ENCODE measurements around the gene GALNT14.

GALNT14 gene

DNA sequence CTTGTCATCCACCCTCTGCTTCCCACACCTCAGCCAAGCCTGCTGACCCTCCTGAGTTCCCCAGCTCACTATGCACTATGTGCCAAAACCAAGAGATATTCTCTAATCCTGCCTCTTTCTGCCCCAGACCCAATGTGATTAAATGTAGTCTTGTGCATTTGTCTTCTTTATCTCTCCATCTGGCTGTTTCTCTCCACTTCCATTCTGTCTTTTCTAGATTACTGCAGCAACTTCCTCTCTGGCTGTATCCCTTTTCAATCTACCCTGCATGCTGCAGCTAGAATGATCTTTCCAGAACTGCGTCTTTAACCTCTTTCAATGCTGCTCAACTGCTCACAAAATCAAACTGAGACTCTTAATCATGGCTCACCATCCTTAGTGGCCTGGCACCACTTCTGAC, 164.1 kb downstream of the GALNT14 start:
- DNase-seq (ENCODE audit: low spot score): no peak

DNA sequence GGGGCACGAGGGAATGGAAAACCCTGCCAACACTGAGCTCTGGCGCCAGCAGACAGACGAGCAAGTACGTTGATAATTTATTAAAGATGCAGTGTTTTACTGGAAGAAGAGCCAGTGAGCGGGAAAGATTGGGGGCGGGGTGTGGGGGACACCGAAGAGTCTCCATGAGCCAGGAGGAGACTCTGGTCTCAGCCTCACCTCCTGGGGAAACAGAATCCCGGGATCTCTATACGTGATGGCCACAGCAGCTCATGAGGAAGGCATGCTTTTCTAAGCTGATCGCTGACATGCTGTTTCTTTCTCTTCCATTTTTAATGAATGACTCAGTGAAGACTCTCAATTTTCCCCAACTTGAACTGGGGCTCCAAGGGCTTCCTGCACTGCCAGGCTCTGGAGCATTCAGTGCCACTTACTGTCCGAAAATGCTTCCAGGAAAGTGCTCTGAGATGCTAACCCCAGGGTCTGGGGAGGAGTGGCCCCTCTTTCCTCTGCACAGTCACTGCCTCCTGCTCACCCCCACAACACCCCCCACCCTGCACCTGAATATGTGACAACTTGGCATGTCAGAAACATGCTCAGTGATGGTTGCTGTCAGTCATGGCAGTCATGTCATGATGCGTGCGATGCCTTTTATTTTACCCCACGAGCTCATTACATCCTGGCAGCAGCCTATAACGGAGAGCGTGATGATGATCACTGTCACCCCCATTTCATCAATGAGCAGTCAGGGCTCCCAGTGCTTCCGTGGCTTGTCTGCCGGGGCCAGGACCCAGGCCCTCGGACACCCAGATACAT, 166.8 kb downstream of the GALNT14 start:
- no peak for DNase-seq (ENCODE audit: low spot score)

DNA sequence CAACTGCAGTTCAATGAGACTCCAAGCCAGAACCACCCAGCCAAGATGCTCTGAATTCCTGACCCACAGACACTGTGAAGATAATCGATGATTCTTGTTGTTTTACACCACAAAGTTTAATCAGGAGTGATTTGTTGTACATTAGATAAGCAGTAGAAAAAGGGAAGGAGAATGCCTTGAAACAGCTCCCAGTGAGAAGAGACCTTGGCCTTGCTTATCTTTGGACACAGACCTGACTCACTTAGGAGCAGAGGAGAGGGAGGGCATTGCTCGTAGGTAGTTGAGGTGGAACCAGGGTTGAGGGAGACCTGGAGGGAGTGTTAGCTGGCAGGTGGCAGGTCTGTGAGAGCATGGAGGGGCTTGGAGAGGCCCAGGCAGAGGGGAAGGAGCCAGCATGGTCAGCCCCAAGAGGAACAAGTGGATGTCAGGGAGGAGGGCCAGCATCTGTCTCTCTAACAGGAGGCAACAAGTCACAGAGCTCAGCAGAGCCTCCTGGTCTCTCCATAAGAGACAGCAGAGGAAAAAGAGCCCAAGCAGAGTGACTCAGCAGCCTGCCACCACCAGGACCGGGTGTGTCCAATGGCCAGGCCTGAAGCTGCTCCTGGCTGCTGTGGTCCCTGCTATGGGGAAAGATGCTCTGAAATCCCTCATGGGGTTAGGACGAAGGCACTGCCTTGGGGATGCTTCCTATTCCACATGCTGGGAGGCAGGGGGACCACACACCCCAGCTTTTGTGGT, 169.4 kb downstream of the GALNT14 start:
- DNase-seq (ENCODE audit: low spot score): no peak

DNA sequence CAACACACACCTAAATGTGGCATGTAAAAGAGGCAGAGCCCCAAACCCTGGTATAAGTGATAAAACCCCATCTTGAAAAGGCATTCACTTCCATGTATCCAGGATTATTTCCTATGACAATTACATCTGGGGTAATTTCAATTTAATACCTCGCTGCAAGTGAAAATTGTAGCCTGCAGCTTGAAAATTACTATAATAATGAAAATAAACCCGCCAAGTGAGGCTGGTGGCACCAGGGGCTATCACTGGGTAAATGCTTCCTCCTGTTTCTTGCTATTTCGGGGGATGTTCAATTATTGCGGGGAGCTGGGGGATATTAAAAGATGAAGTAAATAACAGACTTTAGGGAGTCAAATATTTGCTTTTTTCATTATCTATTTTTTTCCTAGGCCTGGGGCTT, 171.5 kb downstream of the GALNT14 start:
- no peak for DNase-seq (ENCODE audit: low spot score)

DNA sequence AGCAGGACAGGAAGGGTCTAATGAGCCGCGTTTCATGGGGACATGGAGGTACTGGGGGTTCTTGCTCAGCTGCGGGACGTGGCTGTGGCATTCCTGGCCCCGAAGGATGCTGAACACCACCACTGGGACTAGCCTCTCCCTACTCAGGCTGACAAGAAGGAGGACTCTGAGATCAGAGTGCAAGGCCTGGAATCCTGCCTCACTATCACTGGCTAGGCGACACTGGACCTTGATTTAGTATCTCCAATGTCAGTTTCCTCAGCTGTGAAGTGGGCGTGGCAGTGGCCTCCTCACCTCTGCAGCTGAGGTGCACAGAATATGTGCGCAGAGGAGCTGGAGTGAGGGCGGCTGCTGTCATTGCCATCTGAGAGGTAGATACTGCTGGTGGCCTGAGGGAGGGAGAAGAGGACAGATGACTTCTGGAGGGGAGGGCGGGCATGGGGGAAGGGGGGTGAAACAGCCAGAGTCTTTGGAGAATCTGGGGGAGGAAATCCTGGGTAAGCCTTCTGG, 173.2 kb downstream of the GALNT14 start:
- DNase-seq (ENCODE audit: low spot score): no peak

DNA sequence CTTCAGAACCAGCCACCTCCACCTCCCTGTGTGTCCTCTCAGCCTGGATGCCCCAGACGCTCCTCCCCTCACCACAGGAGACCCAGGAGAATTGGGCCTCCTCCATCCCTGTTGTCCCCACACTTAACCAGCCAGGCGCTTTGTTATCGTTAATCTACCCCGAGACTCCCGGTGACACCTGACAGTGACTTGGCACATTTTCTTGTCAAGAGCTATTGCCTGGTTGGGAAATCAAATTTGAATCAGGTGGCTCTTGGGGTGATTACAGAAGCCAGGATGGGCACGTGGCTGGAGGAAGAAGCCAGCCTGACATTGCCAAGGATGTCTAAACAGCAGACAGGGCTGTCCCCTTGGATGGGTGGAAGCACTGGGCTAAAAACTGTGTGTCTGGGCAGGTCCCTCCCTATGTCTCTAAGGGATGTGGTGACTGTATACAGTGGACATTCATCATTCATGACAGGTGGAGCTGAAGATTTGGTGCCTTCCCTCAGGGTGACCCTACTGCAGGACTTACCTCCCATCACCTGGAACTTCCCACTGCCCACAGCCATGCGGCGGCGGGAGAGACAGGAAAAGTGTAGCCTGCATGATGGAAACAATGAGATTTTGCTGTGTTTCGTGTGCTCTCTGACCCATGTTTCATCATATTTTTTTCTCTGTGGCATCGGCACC, 173.8 kb downstream of the GALNT14 start:
- DNase-seq (ENCODE audit: low spot score): no peak

DNA sequence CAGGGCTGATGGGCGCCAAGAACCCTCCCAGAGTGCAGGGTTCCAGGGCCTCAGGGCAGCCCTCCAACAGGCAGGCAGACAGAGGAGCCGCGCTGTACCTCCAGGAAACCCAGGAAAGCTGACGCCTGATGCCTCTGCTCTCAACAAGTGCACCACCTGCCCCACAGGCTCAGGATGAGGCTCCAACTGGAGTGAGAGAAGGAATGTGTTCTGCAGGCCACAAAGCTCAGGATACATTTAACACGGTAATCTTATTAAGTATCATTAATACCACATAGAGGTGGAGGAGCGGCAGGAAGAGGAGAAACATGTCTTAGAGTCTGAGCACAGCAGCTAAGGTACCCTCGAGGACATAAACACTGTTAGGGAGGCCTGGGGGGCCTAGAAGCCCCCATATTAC, 175.1 kb downstream of the GALNT14 start:
- no peak for DNase-seq (ENCODE audit: low spot score)

DNA sequence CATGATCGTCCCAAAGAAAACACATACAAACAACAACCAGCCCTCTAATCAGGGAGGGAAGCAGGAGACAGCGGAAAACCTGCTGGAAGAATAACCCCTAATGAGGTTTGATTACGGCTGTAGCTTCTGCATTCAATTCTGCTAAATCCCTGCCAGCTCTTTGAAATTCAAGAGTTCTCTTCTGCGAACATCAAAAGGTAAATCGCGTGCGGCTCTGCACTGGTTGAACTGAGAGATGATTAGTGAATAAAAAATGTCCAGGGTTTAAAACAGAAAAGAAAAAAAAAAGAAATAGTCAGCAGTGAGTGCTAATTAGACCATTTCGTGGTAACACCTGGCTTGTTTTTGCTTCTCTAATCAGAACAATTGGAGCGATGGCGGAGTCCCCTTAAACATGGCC, 178.0 kb downstream of the GALNT14 start:
- no peak for DNase-seq (ENCODE audit: low spot score)

DNA sequence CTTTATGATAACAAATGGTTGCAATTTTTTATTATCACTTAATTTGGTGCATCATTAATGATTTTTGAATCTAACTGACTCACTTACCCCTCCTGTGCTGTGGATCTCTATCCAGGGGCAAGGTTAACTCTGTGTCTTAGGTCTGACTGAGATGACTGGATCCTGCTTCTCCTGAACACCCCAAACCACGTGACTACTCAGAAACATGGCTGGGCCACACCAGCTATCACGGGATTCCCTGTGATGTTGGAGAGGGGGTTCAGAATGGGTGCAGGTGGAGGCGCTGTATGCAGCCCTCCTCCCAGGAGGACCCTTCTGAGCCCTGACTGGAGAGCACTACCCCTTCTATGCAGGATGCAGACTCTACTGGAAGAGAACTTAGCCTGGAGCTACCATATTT, 178.6 kb downstream of the GALNT14 start:
- no peak for DNase-seq (ENCODE audit: low spot score)

DNA sequence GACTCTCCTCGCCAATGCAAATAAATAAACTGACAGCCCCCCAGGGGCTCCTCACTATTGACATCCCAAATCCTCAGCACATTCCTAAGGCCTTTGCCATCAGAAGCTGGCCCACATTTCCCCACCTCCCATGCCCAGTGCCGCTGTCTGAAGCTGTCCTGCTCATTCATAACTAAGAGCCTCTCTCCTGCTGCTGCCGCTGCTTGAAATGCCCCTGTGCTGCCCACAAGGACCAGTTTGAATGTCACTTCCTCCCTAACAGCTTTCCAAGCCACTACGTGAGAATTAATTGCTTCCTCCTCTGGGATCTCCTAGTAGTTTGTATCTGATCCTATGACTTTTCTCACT, 179.3 kb downstream of the GALNT14 start:
- no peak for DNase-seq (ENCODE audit: low spot score)

DNA sequence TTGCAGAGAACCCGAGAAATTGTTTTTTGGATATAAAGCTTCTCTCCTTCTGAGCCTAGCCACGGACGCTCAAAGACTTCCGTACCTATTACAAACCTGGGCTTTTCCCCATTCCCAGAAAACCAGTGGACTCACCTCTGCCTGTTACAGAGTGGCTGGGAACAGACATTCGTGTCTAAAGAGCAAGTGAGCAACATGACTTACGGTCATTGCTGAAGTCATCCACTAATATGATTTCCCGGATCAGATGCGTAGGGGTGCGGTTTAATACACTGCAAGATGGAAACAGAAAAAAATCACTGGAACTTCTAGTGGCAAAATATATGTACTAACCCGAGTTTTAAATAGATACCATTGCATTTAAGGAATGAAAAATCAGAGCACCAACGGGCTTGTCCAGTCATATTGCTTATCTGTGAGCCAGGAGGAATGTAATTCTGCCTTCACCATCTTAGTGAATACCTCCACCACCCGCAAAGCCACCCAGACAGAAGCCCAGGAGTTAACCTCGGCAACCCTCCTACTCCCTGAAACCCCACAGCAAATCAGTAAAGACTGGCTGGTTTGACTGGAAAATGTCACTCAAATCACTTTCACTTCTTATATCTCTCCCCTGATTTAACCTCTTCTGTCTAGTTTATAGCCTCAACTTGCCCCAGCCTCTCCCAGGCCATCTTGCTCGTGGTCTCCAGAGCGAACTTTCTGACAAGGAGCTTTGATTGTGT, 179.9 kb downstream of the GALNT14 start:
- no peak for DNase-seq (ENCODE audit: low spot score)

DNA sequence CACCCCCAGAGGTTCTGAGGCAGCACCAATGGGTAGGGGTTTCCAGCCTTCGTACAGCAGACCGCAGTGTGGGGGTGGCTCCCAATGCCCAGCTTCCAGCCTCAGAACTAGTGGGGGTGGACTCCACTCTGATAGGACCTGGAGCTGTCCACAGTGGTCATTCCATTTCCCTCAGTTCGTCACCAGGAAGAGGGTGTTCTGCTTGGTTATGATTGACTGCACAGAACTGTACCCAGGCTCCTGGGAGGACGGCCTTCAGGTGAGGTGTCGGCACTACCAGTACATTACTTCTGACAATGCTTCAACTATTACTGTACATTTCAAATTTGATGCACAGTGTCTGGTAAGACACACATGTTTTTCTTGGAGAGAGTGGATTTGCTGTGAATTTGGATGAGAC, 180.6 kb downstream of the GALNT14 start:
- DNase-seq (ENCODE audit: low spot score): no peak

DNA sequence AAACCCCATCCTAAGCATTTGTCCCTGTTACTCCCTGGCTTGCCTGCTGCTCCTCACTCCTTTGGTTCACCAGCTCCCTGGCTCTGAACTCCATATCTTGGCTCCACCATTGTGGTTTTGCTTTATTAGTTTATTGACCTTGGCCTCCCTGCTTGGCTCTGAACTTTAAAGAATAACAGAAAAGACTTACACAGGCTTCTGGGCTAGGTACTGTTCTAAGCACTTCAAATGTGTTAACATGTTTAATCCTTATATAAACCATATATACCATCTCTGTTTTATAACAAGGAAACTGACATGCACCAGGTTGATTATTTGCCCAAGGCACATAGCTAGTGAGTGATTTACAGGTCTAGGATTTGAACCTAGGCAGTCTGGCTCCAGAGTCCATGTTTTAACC, 181.2 kb downstream of the GALNT14 start:
- no peak for DNase-seq (ENCODE audit: low spot score)

DNA sequence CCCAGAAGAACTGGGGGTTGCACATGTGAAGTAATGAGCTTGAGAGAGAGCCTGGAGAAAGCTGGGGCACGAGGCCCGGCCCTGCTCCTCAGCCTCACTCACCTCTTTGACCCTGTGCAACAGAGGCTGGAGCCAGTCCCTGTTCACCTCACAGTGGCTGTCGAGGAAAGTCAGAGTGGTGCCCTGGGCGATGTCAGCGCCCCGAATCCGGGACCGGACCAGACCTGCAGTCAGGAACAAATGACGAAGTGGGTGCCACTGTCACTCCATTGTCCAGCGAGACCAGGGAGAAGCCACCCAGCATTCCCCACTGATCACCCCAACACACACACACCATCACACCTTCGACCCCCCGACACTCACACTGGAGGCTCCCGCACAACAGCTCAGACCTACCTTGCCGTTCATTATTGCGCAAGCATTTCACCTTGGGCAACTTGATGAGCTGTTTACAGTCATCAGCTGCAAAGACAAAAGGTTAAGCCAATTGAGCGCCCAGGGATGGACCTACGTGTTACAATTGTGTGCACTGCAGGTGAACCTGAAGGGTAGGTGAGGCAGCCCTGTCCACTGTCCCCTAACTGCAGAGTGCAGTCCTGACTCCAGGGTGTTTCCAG, 182.6 kb downstream of the GALNT14 start:
- DNase-seq (ENCODE audit: low spot score): no peak

DNA sequence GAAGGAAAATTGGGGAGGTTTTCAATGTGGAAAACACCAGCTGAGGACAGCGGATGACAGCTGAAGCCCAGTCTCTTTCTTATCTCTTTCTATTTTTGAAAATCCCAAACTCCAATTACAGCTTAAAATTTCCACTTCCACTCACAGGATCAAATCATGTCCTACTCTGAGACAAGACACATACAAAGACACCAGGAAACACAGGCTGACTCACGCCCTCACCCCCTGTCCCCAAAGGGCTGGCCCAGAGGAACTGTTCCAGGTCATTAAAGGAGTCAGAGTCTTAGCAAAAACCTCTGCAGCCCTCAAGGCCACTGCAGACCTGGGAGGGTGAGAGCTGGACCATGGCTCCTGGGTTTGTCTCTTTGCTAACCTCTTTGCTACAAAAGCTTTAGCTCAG, 187.9 kb downstream of the GALNT14 start:
- DNase-seq (ENCODE audit: low spot score): no peak

DNA sequence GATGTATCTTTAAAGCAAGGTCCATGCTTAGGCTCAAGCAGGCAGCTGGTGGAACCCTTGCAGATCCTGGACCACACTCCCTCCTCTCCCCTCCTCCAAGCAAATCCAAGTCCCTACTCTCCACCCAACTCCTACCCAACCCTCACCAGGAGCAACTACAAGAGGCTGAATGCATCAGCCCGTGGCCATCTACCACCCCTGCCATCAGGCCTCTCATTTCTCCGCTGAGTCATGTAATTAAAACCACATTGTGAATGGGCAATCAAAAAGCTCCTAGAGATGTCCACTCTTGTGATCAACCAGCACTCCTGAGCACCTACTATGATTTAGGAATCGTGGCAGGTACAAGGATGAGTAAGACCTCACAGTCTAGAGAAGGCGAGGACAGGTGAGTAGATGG, 188.8 kb downstream of the GALNT14 start:
- DNase-seq (ENCODE audit: low spot score): no peak

DNA sequence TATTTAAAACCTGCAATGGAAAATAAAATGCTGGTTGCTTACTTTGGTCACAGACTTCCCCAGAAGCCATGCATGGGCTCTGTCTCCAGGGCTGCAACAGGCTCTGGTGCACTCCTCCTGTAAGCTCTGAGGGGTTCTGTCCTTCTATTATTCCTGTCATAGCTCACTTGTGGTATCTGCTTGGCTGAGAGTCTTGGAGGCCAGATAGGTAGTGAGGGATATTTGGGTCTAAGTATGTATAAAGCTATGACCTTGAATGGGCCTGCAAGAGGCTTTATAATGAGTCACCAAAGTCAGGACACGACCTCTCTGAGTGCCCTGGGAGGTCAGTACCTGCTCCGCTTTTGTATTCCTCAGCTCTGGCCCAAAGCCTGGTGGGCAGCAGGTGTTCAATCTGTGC, 189.4 kb downstream of the GALNT14 start:
- DNase-seq (ENCODE audit: low spot score): no peak

DNA sequence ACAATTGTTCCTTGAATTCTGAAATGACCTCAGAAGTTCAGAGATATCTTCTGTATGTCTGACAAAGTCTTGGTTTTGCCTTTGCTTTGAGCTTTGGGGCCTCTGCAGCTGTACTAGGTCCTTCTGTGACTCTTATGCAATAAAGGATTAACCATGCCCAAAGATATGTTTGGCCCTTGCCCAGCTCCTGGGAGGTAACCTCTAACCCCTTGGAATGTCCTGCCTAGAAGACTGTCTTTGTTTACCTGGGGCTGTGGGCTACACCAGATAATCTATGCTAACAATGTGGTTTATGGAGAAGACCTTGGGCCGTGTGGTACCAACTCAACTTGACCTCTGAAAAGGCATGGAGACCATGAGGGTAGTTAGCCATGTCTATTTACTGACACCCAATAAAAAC, 190.1 kb downstream of the GALNT14 start:
- no peak for DNase-seq (ENCODE audit: low spot score)

DNA sequence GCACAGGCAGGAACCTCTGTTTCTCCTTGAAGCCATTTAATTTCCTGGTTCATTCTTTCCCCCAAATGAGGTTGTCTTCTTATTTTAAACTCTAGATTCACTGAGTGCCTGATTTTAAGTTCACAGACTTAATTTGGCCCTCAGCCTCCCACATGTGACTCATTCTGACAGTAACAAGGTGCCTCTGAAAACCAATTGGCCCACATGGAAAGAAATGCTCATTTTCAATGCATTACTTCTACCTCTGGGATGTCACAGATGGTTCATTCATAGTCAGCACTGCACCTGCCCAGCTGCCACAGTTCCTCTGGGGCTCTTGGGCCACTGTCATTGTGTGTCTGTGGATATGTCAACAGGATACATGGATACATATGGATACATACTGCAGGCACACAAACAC, 190.6 kb downstream of the GALNT14 start:
- DNase-seq (ENCODE audit: low spot score): no peak

DNA sequence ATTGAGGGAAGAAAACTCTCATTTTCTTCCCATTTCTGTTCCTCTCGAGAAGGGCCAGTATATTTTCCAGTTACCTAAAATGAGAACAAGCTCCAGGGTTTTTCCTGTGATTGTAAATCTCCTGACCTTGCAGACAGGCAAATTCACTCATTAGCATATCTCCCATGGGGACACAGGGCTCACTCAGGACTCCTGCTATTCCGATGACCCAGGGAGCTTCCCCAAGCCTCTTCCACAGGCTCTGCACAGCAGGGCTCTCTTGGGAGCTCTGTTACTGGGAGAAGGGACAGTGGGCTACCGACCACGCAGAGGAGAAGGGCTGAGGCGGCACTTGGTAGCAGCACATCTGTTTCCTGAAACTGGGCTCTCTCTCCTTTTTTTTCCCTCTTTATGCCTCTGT, 195.8 kb downstream of the GALNT14 start:
- no peak for DNase-seq (ENCODE audit: low spot score)

DNA sequence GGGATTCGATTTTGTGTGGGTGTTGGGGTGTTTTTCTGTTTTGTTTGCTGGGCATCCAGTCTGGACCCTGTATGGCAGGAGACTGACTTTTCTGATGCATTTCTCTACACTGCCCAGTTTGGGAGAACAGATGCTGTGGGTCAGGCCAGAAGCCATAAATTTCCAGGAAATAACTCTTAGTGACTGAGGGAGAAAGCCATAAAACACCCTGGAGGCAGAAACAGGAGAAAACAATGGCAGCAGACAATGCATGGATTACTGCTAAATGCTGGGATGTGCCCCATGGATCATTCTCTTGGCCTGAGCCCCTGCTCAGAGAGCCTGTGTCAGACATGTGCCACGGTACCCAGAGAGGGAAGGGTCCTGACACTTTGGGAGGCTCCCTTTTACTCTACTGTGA, 197.4 kb downstream of the GALNT14 start:
- DNase-seq (ENCODE audit: low spot score): no peak

DNA sequence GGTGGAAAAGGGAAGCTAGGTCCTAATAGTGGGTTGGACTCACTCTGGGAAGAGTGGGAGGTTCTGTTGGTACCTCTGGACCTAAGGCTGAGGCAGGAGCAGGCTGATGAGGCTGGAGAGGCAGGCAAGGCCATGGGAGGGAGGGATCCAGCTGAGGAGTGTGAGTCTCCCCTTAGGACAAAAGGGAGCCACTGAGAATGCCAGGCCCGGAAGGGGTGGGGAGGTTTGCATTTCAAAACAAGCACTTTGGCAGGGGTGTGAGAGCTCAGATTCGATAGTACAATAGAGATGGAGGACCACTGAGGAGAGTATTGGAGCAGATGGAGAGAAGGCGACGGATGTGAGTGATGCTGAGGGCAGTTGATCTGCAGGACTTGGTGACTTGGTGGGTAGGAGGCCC, 198.9 kb downstream of the GALNT14 start:
- no peak for DNase-seq (ENCODE audit: low spot score)
